Suprapubic skin (tissue), 3 donors: ENCODE data around the gene NTM.

Experiments used
- CTCF ChIP-seq, 2 donors: fragments of 200-600 bp in 1 of 2; fragments of 450-650 bp in 1 of 2; sonication (generic) in 1 of 2; IDR thresholded peaks; one replicate each; pipeline ENCODE4 v1.5.1; 2016 to 2019; ENCODE audit warnings: antibody characterized with exemption in 2 of 2, mild to moderate bottlenecking in 1 of 2, moderate library complexity in 1 of 2
- POLR2A ChIP-seq, 2 donors: fragments of 450-650 bp; IDR thresholded peaks; one replicate each; pipeline ENCODE4 v1.6.1; 2017; ENCODE audit warnings: antibody characterized with exemption in 2 of 2, mild to moderate bottlenecking in 2 of 2, moderate library complexity in 2 of 2

- TF ChIP-seq POLR2A (IDR thresholded peaks at IDR 0.05) = no peak
- TF ChIP-seq CTCF (IDR thresholded peaks at IDR 0.05) = no peak
Measured at GRCh38 chr11:131703311-131703710, 332.9 kb downstream of the NTM start.
